ENCODE data around the gene HMX1.

Gene HMX1

GRCh38 chr4:8856835-8857621 is 14.6 kb downstream of the HMX1 start:
- DNase-seq (ENCODE audit: low spot score) = no peak

GRCh38 chr4:8855818-8856245 is 15.8 kb downstream of the HMX1 start:
- peak; percentile 3 for DNase-seq (ENCODE audit: low spot score)

- DNase-seq (ENCODE audit: low spot score) = no peak
Observed at GRCh38 chr4:8854931-8855330, 16.7 kb downstream of the HMX1 start.

GRCh38 chr4:8854016-8854415 is 17.6 kb downstream of the HMX1 start:
- DNase-seq (ENCODE audit: low spot score) = no peak

GRCh38 chr4:8853249-8853648 is 18.4 kb downstream of the HMX1 start:
- DNase-seq (ENCODE audit: low spot score) = no peak

GRCh38 chr4:8852118-8852704 is 19.4 kb downstream of the HMX1 start:
- DNase-seq (ENCODE audit: low spot score) = no peak

- DNase-seq (ENCODE audit: low spot score) = no peak
Observed at GRCh38 chr4:8851321-8852117, 20.1 kb downstream of the HMX1 start.

- no peak for DNase-seq (ENCODE audit: low spot score)
Observed at GRCh38 chr4:8850830-8851188, 20.8 kb downstream of the HMX1 start.

- DNase-seq (ENCODE audit: low spot score) = no peak
Observed at GRCh38 chr4:8850074-8850829, 21.4 kb downstream of the HMX1 start.

- DNase-seq (ENCODE audit: low spot score) = no peak
Observed at GRCh38 chr4:8849266-8850073, 22.2 kb downstream of the HMX1 start.

GRCh38 chr4:8848507-8849265 is 23.0 kb downstream of the HMX1 start:
- no peak for DNase-seq (ENCODE audit: low spot score)

GRCh38 chr4:8847764-8848163 is 23.9 kb downstream of the HMX1 start:
- no peak for DNase-seq (ENCODE audit: low spot score)

GRCh38 chr4:8847331-8847730 is 24.3 kb downstream of the HMX1 start:
- DNase-seq (ENCODE audit: low spot score) = no peak

GRCh38 chr4:8846826-8847225 is 24.8 kb downstream of the HMX1 start:
- DNase-seq (ENCODE audit: low spot score) = no peak

- DNase-seq (ENCODE audit: low spot score) = no peak
Observed at GRCh38 chr4:8846046-8846720, 25.5 kb downstream of the HMX1 start.

- DNase-seq (ENCODE audit: low spot score) = no peak
Observed at GRCh38 chr4:8844976-8845690, 26.5 kb downstream of the HMX1 start.

GRCh38 chr4:8843597-8843996 is 28.0 kb downstream of the HMX1 start:
- DNase-seq (ENCODE audit: low spot score) = no peak

- DNase-seq (ENCODE audit: low spot score) = no peak
Observed at GRCh38 chr4:8842614-8843013, 29.0 kb downstream of the HMX1 start.

GRCh38 chr4:8841678-8842268 is 29.9 kb downstream of the HMX1 start:
- no peak for DNase-seq (ENCODE audit: low spot score)
